ENCODE results near the gene KCNMA1.

KCNMA1 gene

GRCh38 chr10:77472146-77472545 lies 165.5 kb downstream of the KCNMA1 start:
- TF ChIP-seq CTCF (IDR thresholded peaks at IDR 0.05; ENCODE audit: insufficient read depth, low read length, poor library complexity, severe bottlenecking) = no peak
- Histone ChIP-seq H3K36me3 (ENCODE audit: control insufficient read depth, insufficient read depth, low read length) (no peaks in the 10 kb centered on the region), H3K4me3 (replicated peaks; ENCODE audit: low read depth, low read length) (no peak overlapping the region), H3K27me3 (replicated peaks; ENCODE audit: control insufficient read depth, insufficient read depth, low read length) (no peaks in the 10 kb centered on the region)
- no peak for DNase-seq (ENCODE audit: extremely low read depth, insufficient read length)

GRCh38 chr10:77471069-77471536 lies 166.5 kb downstream of the KCNMA1 start:
- DNase-seq (ENCODE audit: extremely low read depth, insufficient read length) = no peak
- Histone ChIP-seq H3K4me3 (replicated peaks; ENCODE audit: low read depth, low read length) (no peak overlapping the region), H3K36me3 (ENCODE audit: control insufficient read depth, insufficient read depth, low read length) (no peaks in the 10 kb centered on the region), H3K27me3 (replicated peaks; ENCODE audit: control insufficient read depth, insufficient read depth, low read length) (no peaks in the 10 kb centered on the region)
- TF ChIP-seq CTCF (IDR thresholded peaks at IDR 0.05; ENCODE audit: insufficient read depth, low read length, poor library complexity, severe bottlenecking) = no peak

- no peaks in the 10 kb centered on the region for H3K36me3 ChIP-seq (ENCODE audit: control insufficient read depth, insufficient read depth, low read length)
- no peak for TF ChIP-seq CTCF (IDR thresholded peaks at IDR 0.05; ENCODE audit: insufficient read depth, low read length, poor library complexity, severe bottlenecking)
- H3K4me3 ChIP-seq (replicated peaks; ENCODE audit: low read depth, low read length) = no peak overlapping the region
- no peak for DNase-seq (ENCODE audit: extremely low read depth, insufficient read length)
- no peaks in the 10 kb centered on the region for H3K27me3 ChIP-seq (replicated peaks; ENCODE audit: control insufficient read depth, insufficient read depth, low read length)
Measured at GRCh38 chr10:77467422-77467963, 170.1 kb downstream of the KCNMA1 start.

- H3K4me3 ChIP-seq (replicated peaks; ENCODE audit: low read depth, low read length) = no peak overlapping the region
- no peaks in the 10 kb centered on the region for H3K27me3 ChIP-seq (replicated peaks; ENCODE audit: control insufficient read depth, insufficient read depth, low read length)
- no peaks in the 10 kb centered on the region for H3K36me3 ChIP-seq (ENCODE audit: control insufficient read depth, insufficient read depth, low read length)
- DNase-seq (ENCODE audit: extremely low read depth, insufficient read length) = no peak
- no peak for TF ChIP-seq CTCF (IDR thresholded peaks at IDR 0.05; ENCODE audit: insufficient read depth, low read length, poor library complexity, severe bottlenecking)
Measured at GRCh38 chr10:77463967-77464745, 173.5 kb downstream of the KCNMA1 start.

- no peak overlapping the region for H3K4me3 ChIP-seq (replicated peaks; ENCODE audit: low read depth, low read length)
- H3K36me3 ChIP-seq (ENCODE audit: control insufficient read depth, insufficient read depth, low read length) = no peaks in the 10 kb centered on the region
- no peak for DNase-seq (ENCODE audit: extremely low read depth, insufficient read length)
- no peak for TF ChIP-seq CTCF (IDR thresholded peaks at IDR 0.05; ENCODE audit: insufficient read depth, low read length, poor library complexity, severe bottlenecking)
- H3K27me3 ChIP-seq (replicated peaks; ENCODE audit: control insufficient read depth, insufficient read depth, low read length) = no peaks in the 10 kb centered on the region
Measured at GRCh38 chr10:77463499-77463898, 174.1 kb downstream of the KCNMA1 start.
